HepG2 (cell line): ENCODE measurements around the gene GBP2. TPM values are rescaled to one million over a fixed set of nuclear protein-coding genes. Genes with fewer than 3 reads are reported as not detected.
"Not testable (repeated sequence)": the region's sequence is repeated elsewhere in the genome, so short reads cannot be mapped to it uniquely, and the experiment has no call there.

Experiments used
- ATAC-seq: fragments of 200-7000 bp; cut with Tn5 transposase; 3 replicates; pipeline ENCODE4 v1.9.1; 2020; ENCODE audit warnings: mild to moderate bottlenecking, moderate library complexity
- BruUV-seq: library from RNA; stranded (reverse); fragments of 400-500 nt; replicated peaks from 2 replicates; lab custom pipeline; 2021; lab: Mats Ljungman, UMichigan
- CTCF ChIA-PET: fragments of 300-600 bp; formaldehyde crosslinking; extraction: SDS; loops from one replicate; lab custom pipeline; 2021; ENCODE audit warnings: low total read pairs, inconsistent platforms, low intra/inter-chr PET ratio; lab: Yijun Ruan, JAX
- POLR2A ChIA-PET: fragments of 350-600 bp; sonication (Branson Sonifier 250); formaldehyde crosslinking; loops from one replicate; lab custom pipeline; 2020; ENCODE audit warnings: antibody characterized with exemption, inconsistent platforms; lab: Yijun Ruan, JAX
- DNase-seq: peaks from one replicate; pipeline ENCODE4 v3.0.0-alpha.2; 2015; ENCODE audit warnings: low spot score
- FAIRE-seq: peaks from 3 replicates; lab custom pipeline; 2011; peaks lifted over from hg19 to GRCh38; lab: Jason Lieb, UNC
- H2AFZ ChIP-seq: one replicate; pipeline ENCODE4 v1.6.1; 2011; ENCODE audit warnings: low read length, inconsistent platforms
- H3K27ac ChIP-seq: fragments of 300-600 bp; 3 replicates; pipeline ENCODE4 v1.8.0; 2011; ENCODE audit warnings: mixed run types, mild to moderate bottlenecking, mixed read lengths, low read length, inconsistent platforms; ENCODE audit not compliant: insufficient read depth; ENCODE audit errors: extremely low read length
- H3K27me3 ChIP-seq, 2 experiments: fragments of 200-600 bp in 1 of 2; 2 replicates in 1 of 2; 3 replicates in 1 of 2; pipeline versions ENCODE4 v1.6.0 to v1.8.0; 2011; ENCODE audit warnings: low read length in 2 of 2, mild to moderate bottlenecking in 2 of 2, moderate library complexity in 2 of 2, inconsistent platforms in 1 of 2; ENCODE audit not compliant: insufficient read depth in 2 of 2, control insufficient read depth in 1 of 2
- H3K36me3 ChIP-seq, 2 experiments: fragments of 200-600 bp in 1 of 2; replicated peaks in 1 of 2; 2 replicates in 1 of 2; 3 replicates in 1 of 2; pipeline versions ENCODE4 v1.5.1 to v1.8.0; 2011; ENCODE audit warnings: low read length in 2 of 2, inconsistent platforms in 1 of 2; ENCODE audit not compliant: insufficient read depth in 2 of 2, control insufficient read depth in 1 of 2
- H3K4me1 ChIP-seq: 2 replicates; pipeline ENCODE4 v1.5.1; 2012; ENCODE audit warnings: low read length, inconsistent platforms; ENCODE audit not compliant: insufficient read depth
- H3K4me2 ChIP-seq: 2 replicates; pipeline ENCODE4 v1.6.0; 2011; ENCODE audit warnings: low read depth, low read length, inconsistent platforms
- H3K4me3 ChIP-seq, 3 experiments: fragments of 200-600 bp in 1 of 3; sonication (generic), shearing (Covaris generic) in 1 of 3; replicated peaks in 1 of 3; 2 replicates each; pipeline ENCODE4 v1.5.1; 2011 to 2016; ENCODE audit warnings: low read length in 3 of 3, inconsistent platforms in 2 of 3, low read depth in 2 of 3, mild to moderate bottlenecking in 2 of 3, control low read depth in 1 of 3, mixed read lengths in 1 of 3; ENCODE audit not compliant: insufficient read depth in 1 of 3
- H3K79me2 ChIP-seq: one replicate; pipeline ENCODE4 v1.6.1; 2011; ENCODE audit warnings: low read length, inconsistent platforms; ENCODE audit not compliant: insufficient read depth
- H3K9ac ChIP-seq: 2 replicates; pipeline ENCODE4 v1.6.0; 2011; ENCODE audit warnings: mild to moderate bottlenecking, low read depth, low read length, inconsistent platforms; ENCODE audit not compliant: insufficient read depth
- H3K9me3 ChIP-seq: 2 replicates; pipeline ENCODE4 v1.5.1; 2012; ENCODE audit warnings: mild to moderate bottlenecking, low read length
- H4K20me1 ChIP-seq: 2 replicates; pipeline ENCODE4 v1.6.0; 2011; ENCODE audit warnings: inconsistent platforms, mild to moderate bottlenecking, low read length, moderate library complexity; ENCODE audit not compliant: insufficient read depth
- MAFF ChIP-seq: IDR thresholded peaks from 2 replicates; pipeline ENCODE4 v1.6.1; 2011; ENCODE audit warnings: low read depth, low read length, improper control_type of control experiment
- MAFK ChIP-seq, 2 experiments: IDR thresholded peaks in 1 of 2; conservative IDR thresholded peaks in 1 of 2; 2 replicates each; pipeline ENCODE4 v1.6.1; 2011; ENCODE audit warnings: improper control_type of control experiment in 2 of 2, low read length in 2 of 2
- RAD21 ChIP-seq: fragments of 450-650 bp; formaldehyde crosslinking; IDR thresholded peaks from 2 replicates; pipeline ENCODE4 v1.5.0; 2020; ENCODE audit warnings: mild to moderate bottlenecking
- SALL1 ChIP-seq: sonication (generic); formaldehyde crosslinking; IDR thresholded peaks from 2 replicates; pipeline ENCODE4 v1.8.0; 2022; ENCODE audit warnings: mild to moderate bottlenecking, missing genetic modification reagents
- SMC3 ChIP-seq: IDR thresholded peaks from 2 replicates; pipeline ENCODE4 v1.6.1; 2011; ENCODE audit warnings: low read length, improper control_type of control experiment
- STAG1 ChIP-seq: sonication (generic); formaldehyde crosslinking; IDR thresholded peaks from 2 replicates; pipeline ENCODE4 v1.4.0; 2020; ENCODE audit warnings: missing genetic modification reagents
- WGBS: methylation state at CpG from one replicate; pipeline ENCODE4 v1.1.6; 2017; ENCODE audit warnings: low lambda C conversion rate; 5-methylcytosine and 5-hydroxymethylcytosine counted together
- in situ Hi-C: cut with HindIII; loops from 2 replicates; pipeline ENCODE4 v1.10.0; 2017; ENCODE audit warnings: low pct_unique_long_range_greater_than_20kb; ENCODE audit not compliant: extremely low pct_ligation_motif_present
- intact Hi-C: fragments of 100-400 bp; cut with micrococcal nuclease; formaldehyde crosslinking; loops from one replicate; pipeline ENCODE4 v1.10.0; 2022; ENCODE audit not compliant: unreplicated experiment
- polyA plus RNA-seq, 8 experiments: library from polyadenylated mRNA; depleted of rRNA in 3 of 8; stranded (reverse) in 7 of 8; unstranded in 1 of 8; fragments of >200 nt; fragmentation: Illumina TruSeq in 4 of 8; extraction: Trizol in 4 of 8; gene quantifications; 2 replicates each; pipeline versions ENCODE4 v1.2.1 to v1.2.3, GENCODE V29; 2011 to 2016; ENCODE audit warnings: low read depth in 4 of 8, missing spikeins in 1 of 8, mixed read lengths in 1 of 8; ENCODE audit not compliant: insufficient read depth in 1 of 8
- total RNA-seq, 5 experiments: library from RNA; depleted of rRNA; stranded (reverse); fragments of >200 nt; fragmentation: Illumina TruSeq; extraction: Trizol; gene quantifications; 2 replicates each; pipeline ENCODE4 v1.2.3, GENCODE V29; 2016; ENCODE audit warnings: low read depth in 1 of 5
- TF ChIP-seq, protein P1 (sequence below): sonication (generic); formaldehyde crosslinking; conservative IDR thresholded peaks from 2 replicates; pipeline ENCODE4 v1.4.0; 2020; ENCODE audit warnings: mild to moderate bottlenecking, missing genetic modification reagents, moderate library complexity
- TF ChIP-seq, protein P2 (sequence below): sonication (generic); formaldehyde crosslinking; IDR thresholded peaks from 2 replicates; pipeline ENCODE4 v1.5.0; 2020; ENCODE audit warnings: mild to moderate bottlenecking, missing genetic modification reagents, moderate library complexity

The GBP2 gene
- total and polyA plus RNA-seq, 2 of the 13 experiments (the other 11 are each of a cell fraction or from before 2014, with no cell fraction given), result 5.1 to 6.2 TPM

GRCh38 chr1:89072466-89073065 lies 53.3 kb downstream of the GBP2 start:
- intact Hi-C loops, result loop anchor here (2.0 kb wide), 1 partner anchor 74 kb away; no protein-coding TSS in a partner anchor
- H3K27ac ChIP-seq, FAIRE-seq, H4K20me1 ChIP-seq, CTCF ChIA-PET, H3K9ac ChIP-seq, H3K36me3 ChIP-seq, H3K27me3 ChIP-seq, DNase-seq, BruUV-seq, in situ Hi-C loops, H3K4me3 ChIP-seq, H3K79me2 ChIP-seq, H2AFZ ChIP-seq, H3K9me3 ChIP-seq: not testable (repeated sequence)
- 50% methylated on average over 8 of the region's 8 CpGs for WGBS
- ATAC-seq, result peak; percentile 72
- TF ChIP-seq RAD21 (0 out of 2 replicates have a peak, but pooled peaks have one; percentile 32), STAG1 (CRISPR knock-in tag) (peak; percentile 62), SALL1 (CRISPR knock-in tag) (0 out of 2 replicates have a peak, but pooled peaks have one; percentile 11), MAFK (conservative IDR thresholded peaks at IDR 0.05 in 1 of 2, IDR thresholded peaks at IDR 0.05 in 1 of 2; ENCODE audit: low read length in 2 of 2) (peak; percentile 8 to 19; a peak in 1 of 4 replicates), SMC3 (peak; percentile 58; the same call in 1 of the 2 replicates), MAFF (0 out of 2 replicates have a peak, but pooled peaks have one; percentile 26)
- TF ChIP-seq, protein P1, sequence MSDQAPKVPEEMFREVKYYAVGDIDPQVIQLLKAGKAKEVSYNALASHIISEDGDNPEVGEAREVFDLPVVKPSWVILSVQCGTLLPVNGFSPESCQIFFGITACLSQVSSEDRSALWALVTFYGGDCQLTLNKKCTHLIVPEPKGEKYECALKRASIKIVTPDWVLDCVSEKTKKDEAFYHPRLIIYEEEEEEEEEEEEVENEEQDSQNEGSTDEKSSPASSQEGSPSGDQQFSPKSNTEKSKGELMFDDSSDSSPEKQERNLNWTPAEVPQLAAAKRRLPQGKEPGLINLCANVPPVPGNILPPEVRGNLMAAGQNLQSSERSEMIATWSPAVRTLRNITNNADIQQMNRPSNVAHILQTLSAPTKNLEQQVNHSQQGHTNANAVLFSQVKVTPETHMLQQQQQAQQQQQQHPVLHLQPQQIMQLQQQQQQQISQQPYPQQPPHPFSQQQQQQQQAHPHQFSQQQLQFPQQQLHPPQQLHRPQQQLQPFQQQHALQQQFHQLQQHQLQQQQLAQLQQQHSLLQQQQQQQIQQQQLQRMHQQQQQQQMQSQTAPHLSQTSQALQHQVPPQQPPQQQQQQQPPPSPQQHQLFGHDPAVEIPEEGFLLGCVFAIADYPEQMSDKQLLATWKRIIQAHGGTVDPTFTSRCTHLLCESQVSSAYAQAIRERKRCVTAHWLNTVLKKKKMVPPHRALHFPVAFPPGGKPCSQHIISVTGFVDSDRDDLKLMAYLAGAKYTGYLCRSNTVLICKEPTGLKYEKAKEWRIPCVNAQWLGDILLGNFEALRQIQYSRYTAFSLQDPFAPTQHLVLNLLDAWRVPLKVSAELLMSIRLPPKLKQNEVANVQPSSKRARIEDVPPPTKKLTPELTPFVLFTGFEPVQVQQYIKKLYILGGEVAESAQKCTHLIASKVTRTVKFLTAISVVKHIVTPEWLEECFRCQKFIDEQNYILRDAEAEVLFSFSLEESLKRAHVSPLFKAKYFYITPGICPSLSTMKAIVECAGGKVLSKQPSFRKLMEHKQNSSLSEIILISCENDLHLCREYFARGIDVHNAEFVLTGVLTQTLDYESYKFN (CRISPR knock-in tag), result 0 out of 2 replicates have a peak, but pooled peaks have one; percentile 36
- TF ChIP-seq, protein P2, sequence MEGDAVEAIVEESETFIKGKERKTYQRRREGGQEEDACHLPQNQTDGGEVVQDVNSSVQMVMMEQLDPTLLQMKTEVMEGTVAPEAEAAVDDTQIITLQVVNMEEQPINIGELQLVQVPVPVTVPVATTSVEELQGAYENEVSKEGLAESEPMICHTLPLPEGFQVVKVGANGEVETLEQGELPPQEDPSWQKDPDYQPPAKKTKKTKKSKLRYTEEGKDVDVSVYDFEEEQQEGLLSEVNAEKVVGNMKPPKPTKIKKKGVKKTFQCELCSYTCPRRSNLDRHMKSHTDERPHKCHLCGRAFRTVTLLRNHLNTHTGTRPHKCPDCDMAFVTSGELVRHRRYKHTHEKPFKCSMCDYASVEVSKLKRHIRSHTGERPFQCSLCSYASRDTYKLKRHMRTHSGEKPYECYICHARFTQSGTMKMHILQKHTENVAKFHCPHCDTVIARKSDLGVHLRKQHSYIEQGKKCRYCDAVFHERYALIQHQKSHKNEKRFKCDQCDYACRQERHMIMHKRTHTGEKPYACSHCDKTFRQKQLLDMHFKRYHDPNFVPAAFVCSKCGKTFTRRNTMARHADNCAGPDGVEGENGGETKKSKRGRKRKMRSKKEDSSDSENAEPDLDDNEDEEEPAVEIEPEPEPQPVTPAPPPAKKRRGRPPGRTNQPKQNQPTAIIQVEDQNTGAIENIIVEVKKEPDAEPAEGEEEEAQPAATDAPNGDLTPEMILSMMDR (CRISPR knock-in tag), result peak; percentile 61
- POLR2A ChIA-PET, result interaction anchor here (1.5 kb wide), 1 partner anchor 10 kb away, joined by 3 read pairs; no protein-coding TSS in a partner anchor
- Histone ChIP-seq H3K4me1 (peaks cover 15% of the 10 kb centered on the region), H3K4me2 (0 out of 2 replicates have a peak overlapping the region, but pooled peaks have one; percentile 12)
